HepG2 (cell line): Measurements from ENCODE around the gene PTPRM.

Experiments
- AFF4 ChIP-seq: sonication (generic); formaldehyde crosslinking; IDR thresholded peaks from 2 replicates; pipeline ENCODE4 v1.4.0; 2020; ENCODE audit warnings: missing genetic modification reagents
- CBFB ChIP-seq: sonication (generic); formaldehyde crosslinking; IDR thresholded peaks from 2 replicates; pipeline ENCODE4 v1.4.0; 2020; ENCODE audit warnings: missing genetic modification reagents
- CTCF ChIP-seq: sonication (generic); formaldehyde crosslinking; IDR thresholded peaks from 2 replicates; pipeline ENCODE4 v1.5.0; 2020; ENCODE audit warnings: mild to moderate bottlenecking, missing genetic modification reagents, moderate library complexity
- HINFP ChIP-seq: sonication (generic); formaldehyde crosslinking; IDR thresholded peaks from 2 replicates; pipeline ENCODE4 v1.4.0; 2020; ENCODE audit warnings: low read depth, mild to moderate bottlenecking, missing genetic modification reagents
- NR2F6 ChIP-seq, 2 experiments: IDR thresholded peaks; 2 replicates each; pipeline ENCODE4 v1.6.1; 2016; ENCODE audit warnings: antibody characterized with exemption in 1 of 2, mild to moderate bottlenecking in 1 of 2
- PCBP2 ChIP-seq: fragments of 200-400 bp; formaldehyde crosslinking; optimal IDR thresholded peaks from 2 replicates; pipeline ENCODE3; 2018; ENCODE audit warnings: low read length, low read depth; ENCODE audit not compliant: poor library complexity, severe bottlenecking
- POLR2A ChIP-seq, 2 experiments: IDR thresholded peaks; 2 replicates each; pipeline ENCODE4 v1.6.1; 2011; ENCODE audit warnings: low read depth in 2 of 2, low read length in 2 of 2, mild to moderate bottlenecking in 1 of 2, moderate library complexity in 1 of 2; ENCODE audit not compliant: insufficient read depth in 1 of 2
- RBAK ChIP-seq: sonication (generic); formaldehyde crosslinking; IDR thresholded peaks from 2 replicates; pipeline ENCODE4 v1.5.1; 2020; ENCODE audit warnings: mild to moderate bottlenecking, missing genetic modification reagents
- RELA ChIP-seq: sonication (generic); formaldehyde crosslinking; IDR thresholded peaks from 2 replicates; pipeline ENCODE4 v1.4.0; 2020; ENCODE audit warnings: missing genetic modification reagents
- ZNF431 ChIP-seq: sonication (generic); formaldehyde crosslinking; IDR thresholded peaks from 2 replicates; pipeline ENCODE4 v1.9.0; 2022; ENCODE audit warnings: missing genetic modification reagents, low read depth, mild to moderate bottlenecking, borderline replicate concordance
- ZNF709 ChIP-seq: sonication (generic); formaldehyde crosslinking; IDR thresholded peaks from 2 replicates; pipeline ENCODE4 v1.5.0; 2020; ENCODE audit warnings: mild to moderate bottlenecking, missing genetic modification reagents

GRCh38 chr18:7682321-7682720, 115.2 kb downstream of the PTPRM start:
- TF ChIP-seq ZNF431 (CRISPR knock-in tag), result no peak
- no peak for TF ChIP-seq CTCF
- no peak for TF ChIP-seq RBAK (CRISPR knock-in tag)
- TF ChIP-seq RELA (CRISPR knock-in tag), result no peak
- no peak for TF ChIP-seq POLR2A (IDR thresholded peaks at IDR 0.05; ENCODE audit: insufficient read depth in 1 of 2, low read depth in 2 of 2, low read length in 2 of 2)
- no peak for TF ChIP-seq CBFB (CRISPR knock-in tag)
- no peak for TF ChIP-seq PCBP2
- TF ChIP-seq ZNF709 (CRISPR knock-in tag), result no peak
- TF ChIP-seq AFF4 (CRISPR knock-in tag), result no peak
- no peak for TF ChIP-seq HINFP (CRISPR knock-in tag)
- TF ChIP-seq NR2F6 (IDR thresholded peaks at IDR 0.05), result no peak
- TF ChIP-seq NR2F6 (CRISPR knock-in tag; IDR thresholded peaks at IDR 0.05), result no peak
